GM18520 (cell line): Measurements from ENCODE around the gene WBP1.
"Not testable (repeated sequence)": the region's sequence is repeated elsewhere in the genome, so short reads cannot be mapped to it uniquely, and the experiment has no call there.

ENCODE experiments used
- ATAC-seq: cut with Tn5 transposase; IDR thresholded peaks from one replicate; pipeline ENCODE4 v1.9.1; 2021; ENCODE audit not compliant: unreplicated experiment

WBP1 gene

GRCh38 chr2:74448771-74449170 is 9.5 kb upstream of the WBP1 start:
- ATAC-seq, result no peak

GRCh38 chr2:74450570-74451190 is 7.6 kb upstream of the WBP1 start:
- no peak for ATAC-seq

- peak; percentile 47 for ATAC-seq
These were observed 3.4 kb upstream of the WBP1 start, which contains the start of gene INO80B for GRCh38 chr2:74454654-74455511. INO80B (plus strand) TSS chr2:74455087; CDS start chr2:74455117, 30 bp downstream.

- no peak for ATAC-seq
These were observed 1.1 kb upstream of the WBP1 start for GRCh38 chr2:74457129-74457548.

GRCh38 chr2:74457549-74458131 is 598 bp upstream of the WBP1 start:
- peak; percentile 12 for ATAC-seq

- no peak for ATAC-seq
These were observed 713 bp downstream of the WBP1 start for GRCh38 chr2:74458938-74459363.

GRCh38 chr2:74459503-74460118 is 1.4 kb downstream of the WBP1 start:
- ATAC-seq, result not testable (repeated sequence)

GRCh38 chr2:74460187-74460586 is 1.9 kb downstream of the WBP1 start:
- not testable (repeated sequence) for ATAC-seq

- no peak for ATAC-seq
These were observed 3.2 kb downstream of the WBP1 start for GRCh38 chr2:74461187-74462053.

- no peak for ATAC-seq
These were observed 4.0 kb downstream of the WBP1 start for GRCh38 chr2:74462054-74462785.

GRCh38 chr2:74462786-74463105 is 4.5 kb downstream of the WBP1 start:
- ATAC-seq, result no peak

- ATAC-seq, result no peak
These were observed 6.2 kb downstream of the WBP1 start for GRCh38 chr2:74464406-74464805.

- not testable (repeated sequence) for ATAC-seq
These were observed 12.5 kb downstream of the WBP1 start for GRCh38 chr2:74470742-74471141.

- no peak for ATAC-seq
These were observed 13.3 kb downstream of the WBP1 start for GRCh38 chr2:74471332-74472065.

GRCh38 chr2:74472086-74472944 is 14.1 kb downstream of the WBP1 start, which contains the start of gene MRPL53:
MRPL53 (minus strand) TSS chr2:74472680; CDS start chr2:74472660, 20 bp downstream.
- peak; percentile 82 for ATAC-seq

- no peak for ATAC-seq
These were observed 14.7 kb downstream of the WBP1 start for GRCh38 chr2:74472945-74473258.

GRCh38 chr2:74474481-74474880 is 16.2 kb downstream of the WBP1 start:
- no peak for ATAC-seq

GRCh38 chr2:74474899-74475298 is 16.7 kb downstream of the WBP1 start:
- no peak for ATAC-seq
